IMR-90 (cell line): Measurements from ENCODE around the gene PPP2R5E. TPM values are rescaled to one million over a fixed set of nuclear protein-coding genes. Genes with fewer than 3 reads are reported as not detected.

ENCODE experiments used
- ATAC-seq: fragments of 200-7000 bp; cut with Tn5 transposase; 2 replicates; pipeline ENCODE4 v1.9.1; 2020; ENCODE audit warnings: low read depth, mild to moderate bottlenecking, moderate library complexity
- BruUV-seq: library from RNA; stranded (reverse); fragments of 400-500 nt; replicated peaks from 2 replicates; lab custom pipeline; 2021; lab: Mats Ljungman, UMichigan
- CTCF ChIA-PET: fragments of 300-600 bp; formaldehyde crosslinking; extraction: SDS; loops from one replicate; lab custom pipeline; 2021; ENCODE audit warnings: antibody characterized with exemption; lab: Yijun Ruan, JAX
- POLR2A ChIA-PET: fragments of 300-600 bp; sonication (Branson Sonifier 250); formaldehyde crosslinking; loops from one replicate; lab custom pipeline; 2022; ENCODE audit warnings: antibody characterized with exemption; ENCODE audit not compliant: unreplicated experiment; lab: Charles Lee
- DNase-seq: peaks from one replicate; pipeline ENCODE4 v3.0.0; 2013
- H2AFZ ChIP-seq: replicated peaks from 2 replicates; pipeline ENCODE3; 2013; ENCODE audit warnings: low read length, mild to moderate bottlenecking; ENCODE audit not compliant: poor library complexity
- H2AK5ac ChIP-seq: 2 replicates; pipeline ENCODE4 v1.6.1; 2013; ENCODE audit warnings: low read depth, low read length, inconsistent platforms
- H2AK9ac ChIP-seq: replicated peaks from 2 replicates; pipeline ENCODE3; 2013; ENCODE audit warnings: mild to moderate bottlenecking, low read depth, low read length, moderate library complexity; ENCODE audit not compliant: poor library complexity
- H2BK120ac ChIP-seq: 2 replicates; pipeline ENCODE4 v1.6.1; 2013; ENCODE audit warnings: low read depth, low read length, inconsistent platforms
- H2BK15ac ChIP-seq: 3 replicates; pipeline ENCODE4 v1.6.1; 2013; ENCODE audit warnings: low read depth, low read length, inconsistent platforms
- H2BK20ac ChIP-seq: 2 replicates; pipeline ENCODE4 v1.6.1; 2013; ENCODE audit warnings: low read depth, mild to moderate bottlenecking, inconsistent platforms, low read length, moderate library complexity
- H2BK5ac ChIP-seq: 2 replicates; pipeline ENCODE4 v1.6.1; 2013; ENCODE audit warnings: mild to moderate bottlenecking, low read depth, low read length, inconsistent platforms; ENCODE audit not compliant: poor library complexity, severe bottlenecking
- H3K14ac ChIP-seq: replicated peaks from 2 replicates; pipeline ENCODE4 v1.6.1; 2013; ENCODE audit warnings: low read depth, low read length, inconsistent platforms
- H3K18ac ChIP-seq: 2 replicates; pipeline ENCODE4 v1.6.1; 2013; ENCODE audit warnings: low read depth, low read length, control low read depth
- H3K23ac ChIP-seq: 2 replicates; pipeline ENCODE4 v1.6.1; 2013; ENCODE audit warnings: low read depth, low read length, inconsistent platforms
- H3K27ac ChIP-seq: 2 replicates; pipeline ENCODE4 v1.5.1; 2013; ENCODE audit warnings: mild to moderate bottlenecking, control low read depth, low read length; ENCODE audit not compliant: insufficient read depth
- H3K27me3 ChIP-seq: 2 replicates; pipeline ENCODE4 v1.6.1; 2013; ENCODE audit warnings: low read length; ENCODE audit not compliant: control insufficient read depth, insufficient read depth
- H3K36me3 ChIP-seq: 2 replicates; pipeline ENCODE4 v1.6.1; 2013; ENCODE audit warnings: low read length, mixed read lengths; ENCODE audit not compliant: control insufficient read depth, insufficient read depth
- H3K4ac ChIP-seq: 2 replicates; pipeline ENCODE4 v1.6.1; 2013; ENCODE audit warnings: low read depth, low read length, inconsistent platforms
- H3K4me1 ChIP-seq: 2 replicates; pipeline ENCODE4 v1.6.1; 2013; ENCODE audit warnings: low read length, mixed read lengths; ENCODE audit not compliant: control insufficient read depth, insufficient read depth
- H3K4me2 ChIP-seq: 2 replicates; pipeline ENCODE4 v1.6.1; 2013; ENCODE audit warnings: low read depth, mild to moderate bottlenecking, control low read depth, low read length, moderate library complexity
- H3K4me3 ChIP-seq: 2 replicates; pipeline ENCODE4 v1.5.1; 2013; ENCODE audit warnings: low read depth, mild to moderate bottlenecking, control low read depth, low read length, moderate library complexity; ENCODE audit not compliant: insufficient read depth
- H3K56ac ChIP-seq: 2 replicates; pipeline ENCODE4 v1.6.1; 2013; ENCODE audit warnings: low read length, inconsistent platforms; ENCODE audit not compliant: insufficient read depth; ENCODE audit errors: extremely low read depth
- H3K79me1 ChIP-seq, 2 experiments: 2 replicates each; pipeline ENCODE4 v1.6.1; 2013; ENCODE audit warnings: low read length in 2 of 2, inconsistent platforms in 1 of 2, low read depth in 1 of 2
- H3K9ac ChIP-seq: 2 replicates; pipeline ENCODE4 v1.6.1; 2013; ENCODE audit warnings: low read depth, low read length, control low read depth
- H3K9me1 ChIP-seq: 2 replicates; pipeline ENCODE4 v1.6.1; 2013; ENCODE audit warnings: low read length, inconsistent platforms; ENCODE audit not compliant: insufficient read depth
- H3K9me3 ChIP-seq: 2 replicates; pipeline ENCODE4 v1.6.1; 2013; ENCODE audit warnings: low read length; ENCODE audit not compliant: control insufficient read depth, insufficient read depth
- H4K20me1 ChIP-seq: 2 replicates; pipeline ENCODE4 v1.6.1; 2013; ENCODE audit warnings: low read length, inconsistent platforms; ENCODE audit not compliant: insufficient read depth
- H4K5ac ChIP-seq: 2 replicates; pipeline ENCODE4 v1.6.1; 2013; ENCODE audit warnings: mild to moderate bottlenecking, low read depth, low read length, control low read depth
- H4K8ac ChIP-seq, 2 experiments: 2 replicates each; pipeline ENCODE4 v1.6.1; 2013; ENCODE audit warnings: low read depth in 2 of 2, low read length in 2 of 2, control low read depth in 1 of 2, inconsistent platforms in 1 of 2
- H4K91ac ChIP-seq: 2 replicates; pipeline ENCODE4 v1.6.1; 2013; ENCODE audit warnings: low read depth, low read length, inconsistent platforms; ENCODE audit not compliant: insufficient read depth
- BHLHE40 ChIP-seq: fragments of 150-350 bp; IDR thresholded peaks from 2 replicates; pipeline ENCODE4 v1.6.1; 2016; ENCODE audit warnings: mild to moderate bottlenecking, low read depth, low read length
- WGBS, 2 experiments: methylation state at CpG; one replicate each; pipeline versions ENCODE4 v1.1.5 to v1.1.7; 2013; ENCODE audit warnings: missing lambda C conversion rate in 2 of 2; ENCODE audit not compliant: insufficient read length in 1 of 2; ENCODE audit errors: extremely low coverage in 2 of 2; 5-methylcytosine and 5-hydroxymethylcytosine counted together
- dilution Hi-C: fragments of 300-500 bp; cut with HindIII; formaldehyde crosslinking; loops from one replicate; pipeline ENCODE4 v1.14.3; 2018; ENCODE audit warnings: low sequenced_read_pairs; ENCODE audit not compliant: unreplicated experiment
- in situ Hi-C: fragments of 300-500 bp; cut with MboI; formaldehyde crosslinking; loops from 3 replicates; pipeline ENCODE4 v1.14.3; 2019; ENCODE audit warnings: low sequenced_read_pairs, inconsistent platforms, mixed read lengths
- intact Hi-C: fragments of 100-400 bp; cut with micrococcal nuclease; formaldehyde crosslinking; loops from 2 replicates; pipeline ENCODE4 v1.10.0; 2022
- polyA plus RNA-seq, 3 experiments: library from polyadenylated mRNA; depleted of rRNA; stranded (reverse); fragments of >200 nt; gene quantifications; 2 replicates each; pipeline ENCODE4 v1.2.3, GENCODE V29; 2012; ENCODE audit warnings: low replicate concordance in 1 of 3
- total RNA-seq: library from RNA; depleted of rRNA; stranded (reverse); fragments of >200 nt; gene quantifications from 2 replicates; pipeline ENCODE4 v1.2.3, GENCODE V29; 2012

PPP2R5E gene
- total and polyA plus RNA-seq, 2 of the 4 experiments (the other 2 are of a cell fraction): 9.7 to 12.2 TPM

- Histone ChIP-seq H3K14ac (no peak overlapping the region), H3K27ac (no peak overlapping the region), H2AFZ (no peak overlapping the region), H2AK5ac (no peak overlapping the region), H3K36me3 (peaks cover 7% of the 10 kb centered on the region; the same call in 1 of the 2 replicates), H3K79me1 (peaks cover 50 to 65% of the 10 kb centered on the region in 2 experiments), H3K23ac (no peak overlapping the region), H3K18ac (no peak overlapping the region), H3K56ac (no peak overlapping the region), H4K20me1 (peaks cover 29% of the 10 kb centered on the region; the same call in 1 of the 2 replicates), H3K9me1 (peaks cover 7% of the 10 kb centered on the region; the same call in 1 of the 2 replicates), H2BK15ac (no peak overlapping the region), H3K4me1 (peaks cover 3% of the 10 kb centered on the region), H3K27me3 (no peaks in the 10 kb centered on the region), H2BK120ac (no peak overlapping the region), H4K91ac (no peak overlapping the region), H3K9me3 (no peaks in the 10 kb centered on the region), H3K9ac (no peak overlapping the region), H2AK9ac (no peak overlapping the region), H2BK5ac (no peak overlapping the region), H3K4ac (no peak overlapping the region), H4K8ac (no peak overlapping the region), H4K5ac (no peak overlapping the region), H3K4me3 (no peak overlapping the region), H2BK20ac (no peak overlapping the region), H3K4me2 (no peak overlapping the region)
- CTCF ChIA-PET: no interaction called here
- POLR2A ChIA-PET: no interaction called here
- intact Hi-C loops: no loop called here
- dilution Hi-C loops: no loop called here
- no CpG with 5 or more reads among the region's 3 CpGs for whole genome bisulfite sequencing, 2 experiments
- ATAC-seq (no peak), DNase-seq (no peak)
- no TSS peak for BruUV-seq
- TF ChIP-seq BHLHE40: no peak
- in situ Hi-C loops: no loop called here
Observed at GRCh38 chr14:63452796-63453195, 90.4 kb downstream of the PPP2R5E start.
